IMR-90 (cell line): ENCODE results near the gene MRPL32. TPM values are rescaled to one million over a fixed set of nuclear protein-coding genes. Genes with fewer than 3 reads are reported as not detected.
A peak's percentile ranks its signal among the peaks of the same experiment; 100 is the strongest.

Source experiments
- ATAC-seq: fragments of 200-7000 bp; cut with Tn5 transposase; 2 replicates; pipeline ENCODE4 v1.9.1; 2020; ENCODE audit warnings: low read depth, mild to moderate bottlenecking, moderate library complexity
- BruUV-seq: library from RNA; stranded (reverse); fragments of 400-500 nt; replicated peaks from 2 replicates; lab custom pipeline; 2021; lab: Mats Ljungman, UMichigan
- CTCF ChIA-PET: fragments of 300-600 bp; formaldehyde crosslinking; extraction: SDS; loops from one replicate; lab custom pipeline; 2021; ENCODE audit warnings: antibody characterized with exemption; lab: Yijun Ruan, JAX
- POLR2A ChIA-PET: fragments of 300-600 bp; sonication (Branson Sonifier 250); formaldehyde crosslinking; loops from one replicate; lab custom pipeline; 2022; ENCODE audit warnings: antibody characterized with exemption; ENCODE audit not compliant: unreplicated experiment; lab: Charles Lee
- DNase-seq: peaks from one replicate; pipeline ENCODE4 v3.0.0; 2013
- H2AFZ ChIP-seq: replicated peaks from 2 replicates; pipeline ENCODE3; 2013; ENCODE audit warnings: low read length, mild to moderate bottlenecking; ENCODE audit not compliant: poor library complexity
- H2AK5ac ChIP-seq: 2 replicates; pipeline ENCODE4 v1.6.1; 2013; ENCODE audit warnings: low read depth, low read length, inconsistent platforms
- H2AK9ac ChIP-seq: replicated peaks from 2 replicates; pipeline ENCODE3; 2013; ENCODE audit warnings: mild to moderate bottlenecking, low read depth, low read length, moderate library complexity; ENCODE audit not compliant: poor library complexity
- H2BK120ac ChIP-seq: 2 replicates; pipeline ENCODE4 v1.6.1; 2013; ENCODE audit warnings: low read depth, low read length, inconsistent platforms
- H2BK15ac ChIP-seq: 3 replicates; pipeline ENCODE4 v1.6.1; 2013; ENCODE audit warnings: low read depth, low read length, inconsistent platforms
- H2BK20ac ChIP-seq: 2 replicates; pipeline ENCODE4 v1.6.1; 2013; ENCODE audit warnings: low read depth, mild to moderate bottlenecking, inconsistent platforms, low read length, moderate library complexity
- H2BK5ac ChIP-seq: 2 replicates; pipeline ENCODE4 v1.6.1; 2013; ENCODE audit warnings: mild to moderate bottlenecking, low read depth, low read length, inconsistent platforms; ENCODE audit not compliant: poor library complexity, severe bottlenecking
- H3K14ac ChIP-seq: replicated peaks from 2 replicates; pipeline ENCODE4 v1.6.1; 2013; ENCODE audit warnings: low read depth, low read length, inconsistent platforms
- H3K18ac ChIP-seq: 2 replicates; pipeline ENCODE4 v1.6.1; 2013; ENCODE audit warnings: low read depth, low read length, control low read depth
- H3K23ac ChIP-seq: 2 replicates; pipeline ENCODE4 v1.6.1; 2013; ENCODE audit warnings: low read depth, low read length, inconsistent platforms
- H3K27ac ChIP-seq: 2 replicates; pipeline ENCODE4 v1.5.1; 2013; ENCODE audit warnings: mild to moderate bottlenecking, control low read depth, low read length; ENCODE audit not compliant: insufficient read depth
- H3K27me3 ChIP-seq: 2 replicates; pipeline ENCODE4 v1.6.1; 2013; ENCODE audit warnings: low read length; ENCODE audit not compliant: control insufficient read depth, insufficient read depth
- H3K36me3 ChIP-seq: 2 replicates; pipeline ENCODE4 v1.6.1; 2013; ENCODE audit warnings: low read length, mixed read lengths; ENCODE audit not compliant: control insufficient read depth, insufficient read depth
- H3K4ac ChIP-seq: 2 replicates; pipeline ENCODE4 v1.6.1; 2013; ENCODE audit warnings: low read depth, low read length, inconsistent platforms
- H3K4me1 ChIP-seq: 2 replicates; pipeline ENCODE4 v1.6.1; 2013; ENCODE audit warnings: low read length, mixed read lengths; ENCODE audit not compliant: control insufficient read depth, insufficient read depth
- H3K4me2 ChIP-seq: 2 replicates; pipeline ENCODE4 v1.6.1; 2013; ENCODE audit warnings: low read depth, mild to moderate bottlenecking, control low read depth, low read length, moderate library complexity
- H3K4me3 ChIP-seq: 2 replicates; pipeline ENCODE4 v1.5.1; 2013; ENCODE audit warnings: low read depth, mild to moderate bottlenecking, control low read depth, low read length, moderate library complexity; ENCODE audit not compliant: insufficient read depth
- H3K56ac ChIP-seq: 2 replicates; pipeline ENCODE4 v1.6.1; 2013; ENCODE audit warnings: low read length, inconsistent platforms; ENCODE audit not compliant: insufficient read depth; ENCODE audit errors: extremely low read depth
- H3K79me1 ChIP-seq, 2 experiments: 2 replicates each; pipeline ENCODE4 v1.6.1; 2013; ENCODE audit warnings: low read length in 2 of 2, inconsistent platforms in 1 of 2, low read depth in 1 of 2
- H3K9ac ChIP-seq: 2 replicates; pipeline ENCODE4 v1.6.1; 2013; ENCODE audit warnings: low read depth, low read length, control low read depth
- H3K9me1 ChIP-seq: 2 replicates; pipeline ENCODE4 v1.6.1; 2013; ENCODE audit warnings: low read length, inconsistent platforms; ENCODE audit not compliant: insufficient read depth
- H3K9me3 ChIP-seq: 2 replicates; pipeline ENCODE4 v1.6.1; 2013; ENCODE audit warnings: low read length; ENCODE audit not compliant: control insufficient read depth, insufficient read depth
- H4K20me1 ChIP-seq: 2 replicates; pipeline ENCODE4 v1.6.1; 2013; ENCODE audit warnings: low read length, inconsistent platforms; ENCODE audit not compliant: insufficient read depth
- H4K5ac ChIP-seq: 2 replicates; pipeline ENCODE4 v1.6.1; 2013; ENCODE audit warnings: mild to moderate bottlenecking, low read depth, low read length, control low read depth
- H4K8ac ChIP-seq, 2 experiments: 2 replicates each; pipeline ENCODE4 v1.6.1; 2013; ENCODE audit warnings: low read depth in 2 of 2, low read length in 2 of 2, control low read depth in 1 of 2, inconsistent platforms in 1 of 2
- H4K91ac ChIP-seq: 2 replicates; pipeline ENCODE4 v1.6.1; 2013; ENCODE audit warnings: low read depth, low read length, inconsistent platforms; ENCODE audit not compliant: insufficient read depth
- CEBPB ChIP-seq: IDR thresholded peaks from 2 replicates; pipeline ENCODE4 v1.6.1; 2012; ENCODE audit warnings: low read depth, low read length, improper control_type of control experiment
- ELK1 ChIP-seq: fragments of 150-350 bp; IDR thresholded peaks from 2 replicates; pipeline ENCODE4 v1.6.1; 2016; ENCODE audit warnings: low read depth, mild to moderate bottlenecking, low read length, moderate library complexity, borderline replicate concordance
- MAZ ChIP-seq: IDR thresholded peaks from 2 replicates; pipeline ENCODE4 v1.6.1; 2012; ENCODE audit warnings: low read depth, mild to moderate bottlenecking, low read length, improper control_type of control experiment, moderate library complexity, borderline replicate concordance
- MXI1 ChIP-seq: IDR thresholded peaks from 2 replicates; pipeline ENCODE4 v1.6.1; 2012; ENCODE audit warnings: low read depth, mild to moderate bottlenecking, low read length, moderate library complexity, borderline replicate concordance
- NFE2L2 ChIP-seq: fragments of 150-350 bp; IDR thresholded peaks from 2 replicates; pipeline ENCODE4 v1.6.1; 2016; ENCODE audit warnings: low read depth, mild to moderate bottlenecking, low read length
- RAD21 ChIP-seq: IDR thresholded peaks from 2 replicates; pipeline ENCODE4 v1.6.1; 2012; ENCODE audit warnings: low read length, improper control_type of control experiment
- RCOR1 ChIP-seq: IDR thresholded peaks from 2 replicates; pipeline ENCODE4 v1.6.1; 2012; ENCODE audit warnings: mild to moderate bottlenecking, low read length, improper control_type of control experiment; ENCODE audit not compliant: insufficient replicate concordance
- RFX5 ChIP-seq: IDR thresholded peaks from 2 replicates; pipeline ENCODE4 v1.8.0; 2012; ENCODE audit warnings: low read depth, mild to moderate bottlenecking, low read length, moderate library complexity
- SMC3 ChIP-seq: fragments of 150-350 bp; IDR thresholded peaks from 2 replicates; pipeline ENCODE4 v1.6.1; 2016; ENCODE audit warnings: low read depth, mild to moderate bottlenecking, antibody characterized with exemption, low read length, moderate library complexity
- USF2 ChIP-seq: fragments of 150-350 bp; IDR thresholded peaks from 2 replicates; pipeline ENCODE4 v1.6.1; 2017; ENCODE audit warnings: mild to moderate bottlenecking, antibody characterized with exemption, low read length, low read depth
- WGBS, 2 experiments: methylation state at CpG; one replicate each; pipeline versions ENCODE4 v1.1.5 to v1.1.7; 2013; ENCODE audit warnings: missing lambda C conversion rate in 2 of 2; ENCODE audit not compliant: insufficient read length in 1 of 2; ENCODE audit errors: extremely low coverage in 2 of 2; 5-methylcytosine and 5-hydroxymethylcytosine counted together
- dilution Hi-C: fragments of 300-500 bp; cut with HindIII; formaldehyde crosslinking; loops from one replicate; pipeline ENCODE4 v1.14.3; 2018; ENCODE audit warnings: low sequenced_read_pairs; ENCODE audit not compliant: unreplicated experiment
- in situ Hi-C: fragments of 300-500 bp; cut with MboI; formaldehyde crosslinking; loops from 3 replicates; pipeline ENCODE4 v1.14.3; 2019; ENCODE audit warnings: low sequenced_read_pairs, inconsistent platforms, mixed read lengths
- intact Hi-C: fragments of 100-400 bp; cut with micrococcal nuclease; formaldehyde crosslinking; loops from 2 replicates; pipeline ENCODE4 v1.10.0; 2022
- polyA plus RNA-seq, 3 experiments: library from polyadenylated mRNA; depleted of rRNA; stranded (reverse); fragments of >200 nt; gene quantifications; 2 replicates each; pipeline ENCODE4 v1.2.3, GENCODE V29; 2012; ENCODE audit warnings: low replicate concordance in 1 of 3
- total RNA-seq: library from RNA; depleted of rRNA; stranded (reverse); fragments of >200 nt; gene quantifications from 2 replicates; pipeline ENCODE4 v1.2.3, GENCODE V29; 2012
- TF ChIP-seq, protein P1 (sequence below): conservative IDR thresholded peaks from 2 replicates; pipeline ENCODE4 v1.5.1; 2012; ENCODE audit warnings: mild to moderate bottlenecking, low read depth, low read length, improper control_type of control experiment

MRPL32 gene
- total and polyA plus RNA-seq, 2 of the 4 experiments (the other 2 are of a cell fraction): 42.3 to 75.3 TPM

DNA sequence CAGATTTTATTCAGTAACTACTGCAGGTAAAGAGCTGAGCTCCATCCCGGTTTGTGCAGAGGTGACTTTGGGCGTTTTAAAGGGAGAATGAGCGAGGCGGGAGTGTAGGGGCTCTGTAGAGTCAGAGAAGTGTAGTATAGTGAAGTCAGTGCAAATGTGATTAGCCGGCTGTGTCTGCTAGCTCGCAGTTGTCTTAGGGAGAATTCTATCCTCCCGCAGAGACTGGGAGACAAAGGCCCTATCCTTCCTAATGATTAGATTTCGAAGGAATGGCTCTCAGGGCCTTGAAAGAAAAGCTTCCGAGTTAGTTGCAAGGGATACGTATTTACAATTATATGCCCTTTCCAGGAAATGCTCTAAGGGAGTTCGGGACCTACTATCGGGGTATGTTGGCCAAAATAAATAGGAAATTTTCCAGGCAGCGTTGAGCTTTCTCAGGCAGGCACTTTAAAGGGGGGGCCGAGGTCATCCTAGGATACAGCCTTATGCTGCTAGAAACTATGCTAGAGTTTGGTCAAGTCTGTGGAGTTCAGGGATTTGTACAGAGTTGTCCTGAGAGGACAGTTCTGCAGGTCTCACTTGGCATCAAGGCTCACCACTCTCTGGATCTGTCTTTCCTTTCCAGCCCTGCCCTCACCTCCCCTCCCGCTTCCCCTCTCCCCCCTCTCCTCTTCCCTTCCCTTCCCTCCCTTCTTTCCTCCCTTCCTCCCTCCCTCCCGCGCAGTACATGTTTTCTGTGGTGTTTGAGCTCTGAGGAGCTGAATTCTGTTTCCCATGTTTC is 825 bp downstream of the MRPL32 start:
- no TSS peak for BruUV-seq

More for the DNA sequence above, 825 bp downstream of the MRPL32 start:
- H3K14ac ChIP-seq: peak overlapping the region; percentile 46
- H4K91ac ChIP-seq: no peak overlapping the region
- peak overlapping the region; percentile 72 for H3K9ac ChIP-seq
- peak overlapping the region in 1 of 2 experiments; percentile 75; a peak in 1 of 4 replicates for H4K8ac ChIP-seq
- no peak for TF ChIP-seq NFE2L2
- TF ChIP-seq RAD21: no peak
- TF ChIP-seq MAZ: no peak
- TF ChIP-seq, protein P1, sequence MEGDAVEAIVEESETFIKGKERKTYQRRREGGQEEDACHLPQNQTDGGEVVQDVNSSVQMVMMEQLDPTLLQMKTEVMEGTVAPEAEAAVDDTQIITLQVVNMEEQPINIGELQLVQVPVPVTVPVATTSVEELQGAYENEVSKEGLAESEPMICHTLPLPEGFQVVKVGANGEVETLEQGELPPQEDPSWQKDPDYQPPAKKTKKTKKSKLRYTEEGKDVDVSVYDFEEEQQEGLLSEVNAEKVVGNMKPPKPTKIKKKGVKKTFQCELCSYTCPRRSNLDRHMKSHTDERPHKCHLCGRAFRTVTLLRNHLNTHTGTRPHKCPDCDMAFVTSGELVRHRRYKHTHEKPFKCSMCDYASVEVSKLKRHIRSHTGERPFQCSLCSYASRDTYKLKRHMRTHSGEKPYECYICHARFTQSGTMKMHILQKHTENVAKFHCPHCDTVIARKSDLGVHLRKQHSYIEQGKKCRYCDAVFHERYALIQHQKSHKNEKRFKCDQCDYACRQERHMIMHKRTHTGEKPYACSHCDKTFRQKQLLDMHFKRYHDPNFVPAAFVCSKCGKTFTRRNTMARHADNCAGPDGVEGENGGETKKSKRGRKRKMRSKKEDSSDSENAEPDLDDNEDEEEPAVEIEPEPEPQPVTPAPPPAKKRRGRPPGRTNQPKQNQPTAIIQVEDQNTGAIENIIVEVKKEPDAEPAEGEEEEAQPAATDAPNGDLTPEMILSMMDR: no peak
- TF ChIP-seq MXI1: no peak
- no peak for TF ChIP-seq CEBPB
- TF ChIP-seq ELK1: no peak
- TF ChIP-seq SMC3: no peak
- TF ChIP-seq RFX5: no peak
- TF ChIP-seq USF2: no peak
- TF ChIP-seq RCOR1: no peak
- H3K4me1 ChIP-seq: peaks cover 4% of the 10 kb centered on the region
- peaks cover 9% of the 10 kb centered on the region for H3K36me3 ChIP-seq
- H2AK5ac ChIP-seq: peak overlapping the region; percentile 53; the same call in 1 of the 2 replicates
- no peaks in the 10 kb centered on the region for H3K9me3 ChIP-seq
- H3K9me1 ChIP-seq: peaks cover 4% of the 10 kb centered on the region; the same call in 1 of the 2 replicates
- H3K79me1 ChIP-seq: peaks cover 17 to 60% of the 10 kb centered on the region in 2 experiments
- H3K4me2 ChIP-seq: peak overlapping the region; percentile 83
- ATAC-seq (peak; percentile 41), DNase-seq (peak; percentile 26)
- no peak overlapping the region; the same call in 1 of the 2 replicates for H3K18ac ChIP-seq
- POLR2A ChIA-PET: interaction anchor here (1.0 kb wide), 1 partner anchor 514 kb away, joined by 5 read pairs; no protein-coding TSS in a partner anchor
- H2AK9ac ChIP-seq: peak overlapping the region; percentile 84
- CTCF ChIA-PET: interaction anchor here (1.0 to 2.1 kb wide), 4 partner anchors 8 to 992 kb away, joined by 5 to 8 read pairs (median 6); no protein-coding TSS in a partner anchor
- no peak overlapping the region for H2BK15ac ChIP-seq
- in situ Hi-C loops: loop anchor here (25.0 kb wide), 1 partner anchor 904 kb away; no protein-coding TSS in a partner anchor
- H3K27ac ChIP-seq: peak overlapping the region; percentile 65
- no peak overlapping the region for H2BK120ac ChIP-seq
- H3K4ac ChIP-seq: peak overlapping the region; percentile 43
- intact Hi-C loops: loop anchor here (2.0 to 10.0 kb wide), 3 partner anchors 328 to 769 kb away; partner anchors contain the start of gene STK17A
- 0% methylated on average over 1 of the region's 17 CpGs; no CpG with 5 or more reads in 1 of the 2 experiments for WGBS, 2 experiments
- peak overlapping the region; percentile 92 for H2AFZ ChIP-seq
- peak overlapping the region; percentile 19 for H2BK5ac ChIP-seq
- H3K4me3 ChIP-seq: peak overlapping the region; percentile 69
- H3K56ac ChIP-seq: peak overlapping the region; percentile 65
- H2BK20ac ChIP-seq: no peak overlapping the region
- H4K5ac ChIP-seq: no peak overlapping the region
- H3K23ac ChIP-seq: peak overlapping the region; percentile 51
- dilution Hi-C loops: loop anchor here (25.0 kb wide), 1 partner anchor 304 kb away; no protein-coding TSS in a partner anchor
- H4K20me1 ChIP-seq: peaks cover 31% of the 10 kb centered on the region
- no peaks in the 10 kb centered on the region for H3K27me3 ChIP-seq
